Upper lobe of left lung (tissue), 6 donors: Measurements from ENCODE around the gene TNFRSF18. TPM values are rescaled to one million over a fixed set of nuclear protein-coding genes. Genes with fewer than 3 reads are reported as not detected.

ENCODE experiments used
- ATAC-seq, 2 donors: fragments of 200-7000 bp; cut with Tn5 transposase; one replicate each; pipeline ENCODE4 v1.9.1; 2022; ENCODE audit warnings: mild to moderate bottlenecking in 2 of 2, moderate library complexity in 2 of 2; ENCODE audit not compliant: low FRiP score in 2 of 2
- DNase-seq, 2 donors: peaks; one replicate each; pipeline ENCODE4 v3.0.0-alpha.2; 2019 to 2020
- H3K27ac ChIP-seq, 4 donors: fragments of 200-600 bp; sonication (generic); one replicate each; pipeline ENCODE4 v1.5.1; 2016 to 2019
- H3K27me3 ChIP-seq, 4 donors: fragments of 200-600 bp; sonication (generic); one replicate each; pipeline ENCODE4 v1.5.1; 2017 to 2019
- H3K36me3 ChIP-seq, 4 donors: fragments of 200-600 bp; sonication (generic); one replicate each; pipeline ENCODE4 v1.5.1; 2016 to 2019
- H3K4me1 ChIP-seq, 4 donors: fragments of 200-600 bp; sonication (generic); one replicate each; pipeline ENCODE4 v1.5.1; 2018 to 2019
- H3K4me3 ChIP-seq, 4 donors: fragments of 200-600 bp; sonication (generic); one replicate each; pipeline ENCODE4 v1.5.1; 2017 to 2019; ENCODE audit warnings: mild to moderate bottlenecking in 2 of 4, moderate library complexity in 1 of 4
- H3K9me3 ChIP-seq, 4 donors: fragments of 200-600 bp; sonication (generic); one replicate each; pipeline ENCODE4 v1.5.1; 2018 to 2019
- CTCF ChIP-seq, 6 experiments: fragments of 450-650 bp in 4 of 6; fragments of 200-600 bp in 2 of 6; sonication (generic) in 2 of 6; IDR thresholded peaks; one replicate each; pipeline ENCODE4 v1.5.1; 2016 to 2019; ENCODE audit warnings: antibody characterized with exemption in 6 of 6
- EP300 ChIP-seq, 4 donors: sonication (generic); formaldehyde crosslinking; IDR thresholded peaks; one replicate each; pipeline ENCODE4 v1.5.1; 2017; ENCODE audit warnings: antibody characterized with exemption in 4 of 4, control low read depth in 2 of 4
- POLR2A ChIP-seq, 4 donors: fragments of 450-650 bp; IDR thresholded peaks; one replicate each; pipeline ENCODE4 v1.5.1; 2016 to 2017; ENCODE audit warnings: antibody characterized with exemption in 4 of 4, mild to moderate bottlenecking in 2 of 4
- POLR2AphosphoS5 ChIP-seq, 2 donors: sonication (generic); formaldehyde crosslinking; IDR thresholded peaks; one replicate each; pipeline ENCODE4 v1.5.1; 2017; ENCODE audit warnings: antibody characterized with exemption in 2 of 2
- WGBS, 2 donors: methylation state at CpG; one replicate each; pipeline ENCODE4 v1.1.5; 2017 to 2018; 5-methylcytosine and 5-hydroxymethylcytosine counted together
- total RNA-seq, 6 donors: library from RNA; depleted of rRNA in 4 of 6; stranded (reverse); fragments of >200 nt in 4 of 6; gene quantifications; one replicate each; pipeline versions ENCODE4 v1.1.0 to v1.2.1, GENCODE V29; 2016 to 2021
- donor health status: DM: no; HTN: no; CAD: no; lungs with moderate emphysema.
- donor health status: DM: no; HTN: yes; CAD: no; lungs with severe emphysema.

The TNFRSF18 gene
- total RNA-seq, 6 donors from 2014 or later, result 0.89 to 3.4 (median 2.1) TPM; not detected in 1

GRCh38 chr1:1175221-1176062 lies 30.9 kb downstream of the TNFRSF18 start:
- 84 to 88% methylated on average over 20 to 28 of the region's 29 CpGs for WGBS, 2 donors
- ATAC-seq (no peak), DNase-seq (peak in 1 of 2 donors; percentile 61)
- H3K4me1 ChIP-seq, result peaks cover 0 to 9% (median 7%) of the 10 kb centered on the region in 4 donors
- no peak for TF ChIP-seq POLR2AphosphoS5 (IDR thresholded peaks at IDR 0.05)
- TF ChIP-seq POLR2A (IDR thresholded peaks at IDR 0.05), result no peak
- no peak for TF ChIP-seq EP300 (IDR thresholded peaks at IDR 0.05)
- TF ChIP-seq CTCF (IDR thresholded peaks at IDR 0.05), result no peak
- H3K27ac ChIP-seq, result no peak overlapping the region
- H3K27me3 ChIP-seq, result peaks cover 0 to 3% (median 0%) of the 10 kb centered on the region in 4 donors
- no peaks in the 10 kb centered on the region for H3K36me3 ChIP-seq
- no peak overlapping the region for H3K4me3 ChIP-seq
- no peaks in the 10 kb centered on the region for H3K9me3 ChIP-seq

- Histone ChIP-seq H3K4me1 (peaks cover 0 to 9% (median 7%) of the 10 kb centered on the region in 4 donors), H3K4me3 (no peak within 1 kb of the TSS), H3K9me3 (no peaks in the 10 kb centered on the region), H3K36me3 (peaks cover 0 to 2% (median 0%) of the 10 kb centered on the region in 4 donors), H3K27ac (no peak within 1 kb of the TSS), H3K27me3 (peaks cover 0 to 8% (median 1%) of the 10 kb centered on the region in 4 donors)
- no peak for TF ChIP-seq POLR2AphosphoS5 (IDR thresholded peaks at IDR 0.05)
- TF ChIP-seq EP300 (IDR thresholded peaks at IDR 0.05), result no peak
- no peak for TF ChIP-seq CTCF (IDR thresholded peaks at IDR 0.05)
- no peak for TF ChIP-seq POLR2A (IDR thresholded peaks at IDR 0.05)
- peak in 1 of 2 donors; percentile 83 for DNase-seq
- ATAC-seq, result no peak
- 23 to 39% methylated on average over 14 to 24 of the region's 35 CpGs for WGBS, 2 donors
Observed at GRCh38 chr1:1173793-1174415, 32.5 kb downstream of the TNFRSF18 start, which contains the start of gene TTLL10. TTLL10 (plus strand) TSS chr1:1173880; CDS start chr1:1179216, 5,336 bp downstream.

GRCh38 chr1:1173061-1173792 lies 33.2 kb downstream of the TNFRSF18 start:
- ATAC-seq (no peak), DNase-seq (peak in 1 of 2 donors; percentile 54)
- Histone ChIP-seq H3K27me3 (peaks cover 0 to 8% (median 1%) of the 10 kb centered on the region in 4 donors), H3K27ac (no peak overlapping the region), H3K36me3 (peaks cover 0 to 3% (median 0%) of the 10 kb centered on the region in 4 donors), H3K4me3 (no peak overlapping the region), H3K4me1 (peaks cover 0 to 9% (median 7%) of the 10 kb centered on the region in 4 donors), H3K9me3 (no peaks in the 10 kb centered on the region)
- WGBS, 2 donors, result 52 to 58% methylated on average over 26 to 32 of the region's 32 CpGs
- no peak for TF ChIP-seq CTCF (IDR thresholded peaks at IDR 0.05)
- no peak for TF ChIP-seq POLR2A (IDR thresholded peaks at IDR 0.05)
- no peak for TF ChIP-seq POLR2AphosphoS5 (IDR thresholded peaks at IDR 0.05)
- no peak for TF ChIP-seq EP300 (IDR thresholded peaks at IDR 0.05)

GRCh38 chr1:1171546-1172340 lies 34.6 kb downstream of the TNFRSF18 start:
- Histone ChIP-seq H3K27me3 (peaks cover 0 to 8% (median 1%) of the 10 kb centered on the region in 4 donors), H3K36me3 (peaks cover 0 to 3% (median 0%) of the 10 kb centered on the region in 4 donors), H3K9me3 (no peaks in the 10 kb centered on the region), H3K4me1 (peaks cover 0 to 19% (median 8%) of the 10 kb centered on the region in 4 donors), H3K27ac (no peak overlapping the region), H3K4me3 (no peak overlapping the region)
- DNase-seq (peak in 1 of 2 donors; percentile 80), ATAC-seq (no peak)
- TF ChIP-seq POLR2A (IDR thresholded peaks at IDR 0.05), result no peak
- TF ChIP-seq POLR2AphosphoS5 (IDR thresholded peaks at IDR 0.05), result no peak
- TF ChIP-seq EP300 (IDR thresholded peaks at IDR 0.05), result no peak
- TF ChIP-seq CTCF (IDR thresholded peaks at IDR 0.05), result no peak
- 69 to 88% methylated on average over 19 to 27 of the region's 33 CpGs for WGBS, 2 donors
